ENCODE measurements around the gene RAB41. TPM values are rescaled to one million over a fixed set of nuclear protein-coding genes. Genes with fewer than 3 reads are reported as not detected.
A peak's percentile ranks its signal among the peaks of the same experiment; 100 is the strongest.
"Not testable (repeated sequence)": the region's sequence is repeated elsewhere in the genome, so short reads cannot be mapped to it uniquely, and the experiment has no call there.

The RAB41 gene
- total RNA-seq, 1 experiment from 2014 or later, result not detected

DNA sequence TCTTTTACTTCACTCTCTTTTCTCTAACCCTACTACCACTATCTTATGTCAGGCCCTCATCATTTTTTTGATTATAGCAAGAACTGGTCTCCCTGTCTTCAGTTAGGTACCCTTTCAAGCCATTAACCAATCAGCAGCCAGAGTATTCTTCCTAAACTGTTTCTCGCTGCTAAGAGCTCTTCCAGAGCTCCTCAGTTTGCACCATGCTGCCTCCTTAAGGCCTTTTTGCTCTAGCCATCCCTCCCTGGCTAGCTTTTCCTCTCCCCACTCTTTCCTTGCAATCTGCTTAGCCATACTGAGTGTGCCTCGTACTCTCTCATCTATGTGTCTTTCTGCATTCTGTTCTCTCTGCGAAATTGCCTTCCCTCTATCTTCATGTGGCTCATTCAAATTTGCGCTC is 40.8 kb downstream of the RAB41 start:
- H3K4me3 Mint-ChIP-seq, result no peak overlapping the region
- no peaks in the 10 kb centered on the region for H3K27me3 Mint-ChIP-seq (ENCODE audit: low read depth)
- Histone ChIP-seq H4K8ac (replicated peaks; ENCODE audit: insufficient read length, low read depth, low read length) (no peak overlapping the region), H2BK5ac (ENCODE audit: insufficient read length, low read length) (no peak overlapping the region), H3K4me1 (ENCODE audit: insufficient read depth, low read length) (no peaks in the 10 kb centered on the region), H2BK15ac (ENCODE audit: low read depth, low read length) (no peak overlapping the region), H3K79me2 (ENCODE audit: insufficient read depth, low read length) (no peaks in the 10 kb centered on the region), H3K23me2 (ENCODE audit: insufficient read length, low read depth, low read length, poor library complexity, severe bottlenecking) (no peaks in the 10 kb centered on the region), H3K56ac (ENCODE audit: insufficient read length, low read depth, low read length) (no peak overlapping the region), H4K91ac (ENCODE audit: insufficient read length, low read depth, low read length) (no peak overlapping the region), H3K14ac (ENCODE audit: insufficient read depth, low read length) (no peak overlapping the region), H3K18ac (ENCODE audit: insufficient read length, low read depth, low read length) (no peak overlapping the region), H3K79me1 (ENCODE audit: insufficient read depth, low read depth, low read length, poor library complexity, severe bottlenecking) (no peaks in the 10 kb centered on the region), H2AFZ (ENCODE audit: low read length) (no peak overlapping the region), H2BK20ac (ENCODE audit: low read depth, low read length, poor library complexity, severe bottlenecking) (no peak overlapping the region), H3K27me3 (ENCODE audit: insufficient read depth, low read length) (no peaks in the 10 kb centered on the region), H3K23ac (ENCODE audit: insufficient read length, low read depth, low read length) (no peak overlapping the region), H4K5ac (ENCODE audit: insufficient read length, low read depth, low read length) (no peak overlapping the region), H2BK12ac (ENCODE audit: insufficient read length, low read depth, low read length) (no peak overlapping the region), H3K27ac (ENCODE audit: insufficient read length, low read depth, low read length) (no peak overlapping the region), H2BK120ac (ENCODE audit: low read depth, low read length, poor library complexity, severe bottlenecking) (no peak overlapping the region), H4K20me1 (ENCODE audit: control insufficient read depth, insufficient read depth, insufficient read length) (no peaks in the 10 kb centered on the region), H3T11ph (ENCODE audit: low read length) (no peak overlapping the region), H3K4ac (ENCODE audit: low read depth, low read length) (no peak overlapping the region), H3K9me3 (ENCODE audit: control insufficient read depth, low read depth, low read length) (peaks cover 23% of the 10 kb centered on the region), H3K9ac (ENCODE audit: extremely low read depth, insufficient read length, low read length) (no peak overlapping the region), H2AK5ac (ENCODE audit: insufficient read length, low read length) (no peak overlapping the region), H3K4me2 (ENCODE audit: insufficient read depth, insufficient read length, low read length) (no peak overlapping the region)
- H3K4me1 Mint-ChIP-seq, result no peaks in the 10 kb centered on the region
- no CpG with 5 or more reads among the region's 4 CpGs for WGBS (ENCODE audit: extremely low coverage, insufficient read length, low lambda C conversion rate)
- H3K9me3 Mint-ChIP-seq, result peaks cover 38 to 43% of the 10 kb centered on the region in 2 experiments
- H3K27ac Mint-ChIP-seq, result peak overlapping the region in 2 of 3 experiments; percentile 19 to 21; a peak in 1 of 7 replicates
- no peak for DNase-seq
- TF ChIP-seq, protein P1, sequence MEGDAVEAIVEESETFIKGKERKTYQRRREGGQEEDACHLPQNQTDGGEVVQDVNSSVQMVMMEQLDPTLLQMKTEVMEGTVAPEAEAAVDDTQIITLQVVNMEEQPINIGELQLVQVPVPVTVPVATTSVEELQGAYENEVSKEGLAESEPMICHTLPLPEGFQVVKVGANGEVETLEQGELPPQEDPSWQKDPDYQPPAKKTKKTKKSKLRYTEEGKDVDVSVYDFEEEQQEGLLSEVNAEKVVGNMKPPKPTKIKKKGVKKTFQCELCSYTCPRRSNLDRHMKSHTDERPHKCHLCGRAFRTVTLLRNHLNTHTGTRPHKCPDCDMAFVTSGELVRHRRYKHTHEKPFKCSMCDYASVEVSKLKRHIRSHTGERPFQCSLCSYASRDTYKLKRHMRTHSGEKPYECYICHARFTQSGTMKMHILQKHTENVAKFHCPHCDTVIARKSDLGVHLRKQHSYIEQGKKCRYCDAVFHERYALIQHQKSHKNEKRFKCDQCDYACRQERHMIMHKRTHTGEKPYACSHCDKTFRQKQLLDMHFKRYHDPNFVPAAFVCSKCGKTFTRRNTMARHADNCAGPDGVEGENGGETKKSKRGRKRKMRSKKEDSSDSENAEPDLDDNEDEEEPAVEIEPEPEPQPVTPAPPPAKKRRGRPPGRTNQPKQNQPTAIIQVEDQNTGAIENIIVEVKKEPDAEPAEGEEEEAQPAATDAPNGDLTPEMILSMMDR (conservative IDR thresholded peaks at IDR 0.05), result no peak
- peaks cover 2 to 15% (median 7%) of the 10 kb centered on the region in 3 experiments; a peak in 4 of 7 replicates for H3K36me3 Mint-ChIP-seq (ENCODE audit: insufficient read depth in 1 of 3, low read depth in 3 of 3)

DNA sequence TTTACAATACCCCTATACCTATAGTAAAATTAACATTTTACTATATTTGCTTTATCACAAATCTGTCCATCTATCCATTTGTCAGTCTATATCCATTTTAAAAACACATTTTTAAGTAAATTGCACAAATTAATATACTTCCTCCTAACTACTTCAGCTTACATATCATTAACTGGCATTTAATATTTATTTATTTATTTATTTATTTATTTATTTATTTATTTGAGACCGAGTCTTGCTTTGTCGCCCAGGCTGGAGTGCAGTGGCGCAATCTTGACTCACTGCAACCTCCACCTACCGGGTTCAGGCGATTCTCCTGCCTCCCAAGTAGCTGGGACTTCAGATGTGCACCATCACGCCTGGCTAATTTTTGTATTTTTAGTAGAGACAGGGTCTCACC is 41.7 kb downstream of the RAB41 start:
- peaks cover 2 to 12% (median 8%) of the 10 kb centered on the region in 3 experiments; a peak in 3 of 7 replicates for H3K36me3 Mint-ChIP-seq (ENCODE audit: insufficient read depth in 1 of 3, low read depth in 3 of 3)
- not testable (repeated sequence) for H3K79me1 ChIP-seq (ENCODE audit: insufficient read depth, low read depth, low read length, poor library complexity, severe bottlenecking); H2BK120ac ChIP-seq (ENCODE audit: low read depth, low read length, poor library complexity, severe bottlenecking); H3K18ac ChIP-seq (ENCODE audit: insufficient read length, low read depth, low read length); H2BK20ac ChIP-seq (ENCODE audit: low read depth, low read length, poor library complexity, severe bottlenecking); H3T11ph ChIP-seq (ENCODE audit: low read length); H4K91ac ChIP-seq (ENCODE audit: insufficient read length, low read depth, low read length); H2AFZ ChIP-seq (ENCODE audit: low read length); H3K4me3 Mint-ChIP-seq; H3K27me3 ChIP-seq (ENCODE audit: insufficient read depth, low read length); H2BK12ac ChIP-seq (ENCODE audit: insufficient read length, low read depth, low read length); H4K5ac ChIP-seq (ENCODE audit: insufficient read length, low read depth, low read length); H3K4ac ChIP-seq (ENCODE audit: low read depth, low read length); H3K23me2 ChIP-seq (ENCODE audit: insufficient read length, low read depth, low read length, poor library complexity, severe bottlenecking); H3K56ac ChIP-seq (ENCODE audit: insufficient read length, low read depth, low read length); H3K27me3 Mint-ChIP-seq (ENCODE audit: low read depth); H3K4me2 ChIP-seq (ENCODE audit: insufficient read depth, insufficient read length, low read length); H4K20me1 ChIP-seq (ENCODE audit: control insufficient read depth, insufficient read depth, insufficient read length); H2BK5ac ChIP-seq (ENCODE audit: insufficient read length, low read length); H3K27ac Mint-ChIP-seq; H2BK15ac ChIP-seq (ENCODE audit: low read depth, low read length); H3K4me1 ChIP-seq (ENCODE audit: insufficient read depth, low read length); H3K14ac ChIP-seq (ENCODE audit: insufficient read depth, low read length); H2AK5ac ChIP-seq (ENCODE audit: insufficient read length, low read length); H3K79me2 ChIP-seq (ENCODE audit: insufficient read depth, low read length); H4K8ac ChIP-seq (replicated peaks; ENCODE audit: insufficient read length, low read depth, low read length); H3K4me1 Mint-ChIP-seq; H3K9ac ChIP-seq (ENCODE audit: extremely low read depth, insufficient read length, low read length); H3K23ac ChIP-seq (ENCODE audit: insufficient read length, low read depth, low read length); H3K27ac ChIP-seq (ENCODE audit: insufficient read length, low read depth, low read length); DNase-seq
- peaks cover 36 to 41% of the 10 kb centered on the region in 2 experiments for H3K9me3 Mint-ChIP-seq
- H3K9me3 ChIP-seq (ENCODE audit: control insufficient read depth, low read depth, low read length), result peaks cover 23% of the 10 kb centered on the region
- WGBS (ENCODE audit: extremely low coverage, insufficient read length, low lambda C conversion rate), result no CpG with 5 or more reads among the region's 6 CpGs
